H9 (cell line): ENCODE data around the gene PALS2. TPM values are rescaled to one million over a fixed set of nuclear protein-coding genes. Genes with fewer than 3 reads are reported as not detected.

Experiments used
- DNase-seq: peaks from one replicate; pipeline ENCODE4 v3.0.0-alpha.2; 2017
- H2AFZ ChIP-seq: one replicate; pipeline ENCODE4 v1.6.1; 2013; ENCODE audit warnings: mild to moderate bottlenecking, low read length, control low read depth, moderate library complexity
- H2AK5ac ChIP-seq: 2 replicates; pipeline ENCODE4 v1.6.1; 2013; ENCODE audit warnings: low read length, control low read depth, mixed read lengths; ENCODE audit not compliant: insufficient read length
- H2BK120ac ChIP-seq: one replicate; pipeline ENCODE4 v1.6.1; 2013; ENCODE audit warnings: low read depth, mild to moderate bottlenecking, low read length, control low read depth, inconsistent platforms; ENCODE audit not compliant: poor library complexity, severe bottlenecking
- H2BK12ac ChIP-seq: 2 replicates; pipeline ENCODE4 v1.6.1; 2013; ENCODE audit warnings: low read length, control low read depth, mixed read lengths, low read depth; ENCODE audit not compliant: insufficient read length
- H2BK15ac ChIP-seq: 2 replicates; pipeline ENCODE4 v1.6.1; 2013; ENCODE audit warnings: low read depth, low read length, control low read depth
- H2BK20ac ChIP-seq: one replicate; pipeline ENCODE4 v1.6.1; 2013; ENCODE audit warnings: low read depth, mild to moderate bottlenecking, low read length, control low read depth, inconsistent platforms; ENCODE audit not compliant: poor library complexity, severe bottlenecking
- H2BK5ac ChIP-seq: 2 replicates; pipeline ENCODE4 v1.6.1; 2013; ENCODE audit warnings: low read length, control low read depth, mixed read lengths; ENCODE audit not compliant: insufficient read length
- H3K14ac ChIP-seq: 2 replicates; pipeline ENCODE4 v1.6.1; 2013; ENCODE audit warnings: low read length, control low read depth; ENCODE audit not compliant: insufficient read depth
- H3K18ac ChIP-seq: 2 replicates; pipeline ENCODE4 v1.6.1; 2013; ENCODE audit warnings: low read depth, mild to moderate bottlenecking, mixed read lengths, low read length, control low read depth; ENCODE audit not compliant: insufficient read length
- H3K23ac ChIP-seq: 2 replicates; pipeline ENCODE4 v1.6.1; 2013; ENCODE audit warnings: low read length, control low read depth, mixed read lengths, low read depth; ENCODE audit not compliant: insufficient read length
- H3K23me2 ChIP-seq: 2 replicates; pipeline ENCODE4 v1.6.1; 2013; ENCODE audit warnings: low read depth, mild to moderate bottlenecking, mixed read lengths, low read length, control low read depth; ENCODE audit not compliant: insufficient read length, poor library complexity, severe bottlenecking
- H3K27ac ChIP-seq: 2 replicates; pipeline ENCODE4 v1.5.1; 2013; ENCODE audit warnings: low read length, control low read depth, mixed read lengths, low read depth; ENCODE audit not compliant: insufficient read length
- H3K27me3 ChIP-seq: 2 replicates; pipeline ENCODE4 v1.6.1; 2013; ENCODE audit warnings: low read length, control low read depth, inconsistent platforms; ENCODE audit not compliant: insufficient read depth
- H3K4ac ChIP-seq: 2 replicates; pipeline ENCODE4 v1.6.1; 2013; ENCODE audit warnings: low read depth, mild to moderate bottlenecking, control low read depth, inconsistent platforms, low read length, moderate library complexity
- H3K4me1 ChIP-seq: 2 replicates; pipeline ENCODE4 v1.6.1; 2013; ENCODE audit warnings: low read length, control low read depth, inconsistent platforms; ENCODE audit not compliant: insufficient read depth
- H3K4me2 ChIP-seq: 2 replicates; pipeline ENCODE4 v1.6.1; 2013; ENCODE audit warnings: low read length, control low read depth, mixed read lengths; ENCODE audit not compliant: insufficient read length, insufficient read depth
- H3K56ac ChIP-seq: 2 replicates; pipeline ENCODE4 v1.6.1; 2013; ENCODE audit warnings: low read depth, mild to moderate bottlenecking, mixed read lengths, low read length, control low read depth; ENCODE audit not compliant: insufficient read length
- H3K79me1 ChIP-seq: 2 replicates; pipeline ENCODE4 v1.6.1; 2013; ENCODE audit warnings: low read depth, mild to moderate bottlenecking, moderate library complexity, low read length, control low read depth, inconsistent platforms; ENCODE audit not compliant: insufficient read depth, poor library complexity, severe bottlenecking
- H3K79me2 ChIP-seq: 2 replicates; pipeline ENCODE4 v1.6.1; 2013; ENCODE audit warnings: low read length, control low read depth, inconsistent platforms; ENCODE audit not compliant: insufficient read depth
- H3K9ac ChIP-seq: 2 replicates; pipeline ENCODE4 v1.6.1; 2013; ENCODE audit warnings: low read length, control low read depth, mixed read lengths; ENCODE audit not compliant: insufficient read length; ENCODE audit errors: extremely low read depth
- H3K9me3 ChIP-seq: one replicate; pipeline ENCODE4 v1.6.1; 2013; ENCODE audit warnings: low read depth, low read length, inconsistent platforms; ENCODE audit not compliant: control insufficient read depth
- H3T11ph ChIP-seq: one replicate; pipeline ENCODE4 v1.6.1; 2013; ENCODE audit warnings: mild to moderate bottlenecking, low read length, control low read depth, inconsistent platforms
- H4K20me1 ChIP-seq: one replicate; pipeline ENCODE4 v1.6.1; 2013; ENCODE audit not compliant: control insufficient read depth, insufficient read length, insufficient read depth
- H4K5ac ChIP-seq: 2 replicates; pipeline ENCODE4 v1.6.1; 2013; ENCODE audit warnings: low read depth, mild to moderate bottlenecking, mixed read lengths, low read length, control low read depth; ENCODE audit not compliant: insufficient read length
- H4K8ac ChIP-seq: replicated peaks from 2 replicates; pipeline ENCODE4 v1.6.1; 2013; ENCODE audit warnings: low read length, control low read depth, mixed read lengths, low read depth; ENCODE audit not compliant: insufficient read length
- H4K91ac ChIP-seq: 2 replicates; pipeline ENCODE4 v1.6.1; 2013; ENCODE audit warnings: low read depth, mild to moderate bottlenecking, moderate library complexity, mixed read lengths, low read length, control low read depth; ENCODE audit not compliant: insufficient read length
- H3K27ac Mint-ChIP-seq, 3 experiments: 2 replicates in 2 of 3; 3 replicates in 1 of 3; pipeline ENCODE4 v1.8.0; 2020 to 2021; ENCODE audit warnings: mixed read lengths in 3 of 3, mild to moderate bottlenecking in 1 of 3, moderate library complexity in 1 of 3
- H3K27me3 Mint-ChIP-seq: 2 replicates; pipeline ENCODE4 v1.8.0; 2021; ENCODE audit warnings: low read depth, mild to moderate bottlenecking, moderate library complexity, mixed read lengths
- H3K36me3 Mint-ChIP-seq, 3 experiments: 2 replicates in 2 of 3; 3 replicates in 1 of 3; pipeline ENCODE4 v1.8.0; 2020 to 2021; ENCODE audit warnings: low read depth in 3 of 3, mixed read lengths in 3 of 3; ENCODE audit not compliant: insufficient read depth in 1 of 3
- H3K4me1 Mint-ChIP-seq, 2 experiments: 2 replicates each; pipeline ENCODE4 v1.8.0; 2020; ENCODE audit warnings: mixed read lengths in 2 of 2
- H3K4me3 Mint-ChIP-seq, 2 experiments: 2 replicates in 1 of 2; 3 replicates in 1 of 2; pipeline ENCODE4 v1.8.0; 2020 to 2021; ENCODE audit warnings: mild to moderate bottlenecking in 2 of 2, mixed read lengths in 2 of 2, moderate library complexity in 1 of 2
- H3K9me3 Mint-ChIP-seq, 2 experiments: 2 replicates in 1 of 2; 3 replicates in 1 of 2; pipeline ENCODE4 v1.8.0; 2020; ENCODE audit warnings: mild to moderate bottlenecking in 2 of 2, mixed read lengths in 2 of 2, moderate library complexity in 1 of 2
- CTCF ChIP-seq: fragments of 200-600 bp; sonication (generic); conservative IDR thresholded peaks from 3 replicates; pipeline ENCODE4 v1.8.0; 2021; ENCODE audit warnings: antibody characterized with exemption, mild to moderate bottlenecking
- WGBS: extraction: QIAGEN DNeasy Blood & Tissue Kit; methylation state at CpG from one replicate; pipeline ENCODE4 v1.1.7; 2013; ENCODE audit warnings: missing lambda C conversion rate, low lambda C conversion rate, mixed read lengths; ENCODE audit not compliant: insufficient read length; ENCODE audit errors: extremely low coverage; 5-methylcytosine and 5-hydroxymethylcytosine counted together
- total RNA-seq: library from RNA; stranded (reverse); gene quantifications from 2 replicates; pipeline ENCODE4 v1.2.1, GENCODE V29; 2021

PALS2 gene
- total RNA-seq, 1 experiment from 2014 or later = 63.1 TPM

GRCh38 chr7:24576171-24577025 lies 3.1 kb downstream of the PALS2 start:
- no peak overlapping the region for H2BK12ac ChIP-seq
- no peak overlapping the region for H2BK5ac ChIP-seq
- H4K91ac ChIP-seq = no peak overlapping the region
- peak; percentile 34 for DNase-seq
- H3K27ac ChIP-seq = no peak overlapping the region
- no peak overlapping the region for H3T11ph ChIP-seq
- H3K9me3 ChIP-seq = no peaks in the 10 kb centered on the region
- H3K79me2 ChIP-seq = peaks cover 43% of the 10 kb centered on the region
- H3K4me3 Mint-ChIP-seq = peak overlapping the region; percentile 3 to 71; a peak in 4 of 5 replicates
- H3K9me3 Mint-ChIP-seq = peaks cover 0 to 6% of the 10 kb centered on the region in 2 experiments; a peak in 3 of 5 replicates
- H3K4me2 ChIP-seq = no peak overlapping the region
- H3K27me3 Mint-ChIP-seq = peaks cover 12% of the 10 kb centered on the region
- H2BK20ac ChIP-seq = no peak overlapping the region
- H2AK5ac ChIP-seq = no peak overlapping the region
- H3K36me3 Mint-ChIP-seq = peaks cover 0 to 12% (median 4%) of the 10 kb centered on the region in 3 experiments; a peak in 4 of 7 replicates
- H3K9ac ChIP-seq = no peak overlapping the region
- no peak overlapping the region for H3K18ac ChIP-seq
- H3K27ac Mint-ChIP-seq = no peak overlapping the region; a peak in 1 of 7 replicates
- no peaks in the 10 kb centered on the region; the same call in 1 of the 2 replicates for H3K27me3 ChIP-seq
- H2BK15ac ChIP-seq = no peak overlapping the region
- no CpG with 5 or more reads among the region's 2 CpGs for WGBS
- no peak overlapping the region for H3K14ac ChIP-seq
- H4K20me1 ChIP-seq = no peaks in the 10 kb centered on the region
- H2AFZ ChIP-seq = no peak overlapping the region
- no peak overlapping the region for H4K8ac ChIP-seq
- no peak overlapping the region for H3K56ac ChIP-seq
- H2BK120ac ChIP-seq = no peak overlapping the region
- no peak overlapping the region for H3K4ac ChIP-seq
- no peak overlapping the region for H3K23ac ChIP-seq
- no peaks in the 10 kb centered on the region for H3K79me1 ChIP-seq
- TF ChIP-seq CTCF = peak; percentile 83
- peaks cover 11% of the 10 kb centered on the region for H3K23me2 ChIP-seq
- peaks cover 6% of the 10 kb centered on the region; the same call in 1 of the 2 replicates for H3K4me1 ChIP-seq
- peaks cover 48 to 67% of the 10 kb centered on the region in 2 experiments for H3K4me1 Mint-ChIP-seq
- no peak overlapping the region for H4K5ac ChIP-seq
